GM12873 (cell line): Measurements from ENCODE around the gene CFAP74.

Source experiments
- CTCF ChIP-seq: IDR thresholded peaks from 2 replicates; pipeline ENCODE4 v1.5.1; 2012; ENCODE audit warnings: low read depth, mild to moderate bottlenecking, moderate library complexity, low read length, control low read depth; ENCODE audit not compliant: insufficient read depth; ENCODE audit errors: missing control alignments

The CFAP74 gene

DNA sequence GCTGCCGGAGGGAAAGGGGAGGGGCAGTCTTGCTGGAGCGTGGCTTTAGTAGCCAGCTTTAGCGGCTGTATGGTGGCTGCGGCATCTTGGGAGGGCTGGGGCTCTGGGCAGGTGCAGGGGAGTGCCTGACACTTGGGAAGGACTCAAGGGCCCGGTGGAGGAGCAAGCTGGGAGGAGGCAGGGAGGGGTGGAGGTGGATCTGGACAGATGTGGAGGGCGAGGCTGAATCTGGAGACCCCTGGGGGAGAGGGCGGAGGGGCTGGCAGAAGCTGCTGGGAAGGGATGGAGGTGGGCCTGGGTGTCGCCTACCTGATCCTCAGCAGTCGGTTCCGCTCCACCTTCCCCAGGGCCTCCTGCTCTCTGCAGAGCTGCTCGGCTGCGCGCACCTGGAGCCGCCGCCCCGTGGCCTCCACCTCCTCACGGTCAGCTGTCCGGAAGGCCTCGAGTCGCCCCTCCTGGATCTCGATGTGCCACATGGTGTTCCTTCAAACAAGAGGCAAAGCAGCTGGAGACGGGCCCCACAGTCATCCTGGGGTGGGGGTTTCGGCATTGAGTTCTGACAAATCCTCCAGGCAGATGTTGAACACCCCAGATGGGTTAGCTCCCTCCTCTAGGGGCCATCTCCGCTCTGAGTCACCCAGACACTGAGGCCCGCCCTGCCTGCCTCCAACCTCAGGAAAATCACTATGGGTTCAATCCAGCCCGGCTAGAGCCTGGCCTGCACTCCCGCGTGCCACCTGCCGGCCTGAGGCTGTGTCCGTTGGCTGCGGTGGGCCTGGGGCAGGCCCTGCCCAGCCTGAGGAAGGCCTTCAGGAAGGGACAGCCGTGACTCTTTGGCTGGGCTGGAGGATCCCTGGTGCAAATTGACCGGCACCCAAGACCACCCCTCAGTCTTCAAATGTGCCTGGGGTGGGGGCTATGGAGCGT lies 29.6 kb downstream of the CFAP74 start:
- no peak for TF ChIP-seq CTCF

- TF ChIP-seq CTCF = no peak
Measured at GRCh38 chr1:1972976-1973715, 30.4 kb downstream of the CFAP74 start.

- TF ChIP-seq CTCF = no peak
Measured at GRCh38 chr1:1971688-1972087, 31.9 kb downstream of the CFAP74 start.

DNA sequence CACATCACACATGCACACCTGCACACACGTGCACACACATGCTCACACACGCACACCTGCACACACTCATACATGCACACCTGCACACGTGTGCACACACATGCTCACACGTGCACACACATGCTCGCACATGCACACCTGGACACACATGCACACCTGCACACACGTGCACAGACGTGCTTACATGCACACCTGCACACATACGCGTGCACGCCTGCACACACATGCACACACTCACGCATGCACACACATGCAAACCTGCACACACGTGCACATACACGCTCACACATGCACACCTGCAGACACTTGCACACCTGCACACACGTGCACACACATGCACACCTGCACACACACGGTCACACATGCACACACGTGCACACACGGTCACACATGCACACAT lies 32.6 kb downstream of the CFAP74 start:
- TF ChIP-seq CTCF = no peak

DNA sequence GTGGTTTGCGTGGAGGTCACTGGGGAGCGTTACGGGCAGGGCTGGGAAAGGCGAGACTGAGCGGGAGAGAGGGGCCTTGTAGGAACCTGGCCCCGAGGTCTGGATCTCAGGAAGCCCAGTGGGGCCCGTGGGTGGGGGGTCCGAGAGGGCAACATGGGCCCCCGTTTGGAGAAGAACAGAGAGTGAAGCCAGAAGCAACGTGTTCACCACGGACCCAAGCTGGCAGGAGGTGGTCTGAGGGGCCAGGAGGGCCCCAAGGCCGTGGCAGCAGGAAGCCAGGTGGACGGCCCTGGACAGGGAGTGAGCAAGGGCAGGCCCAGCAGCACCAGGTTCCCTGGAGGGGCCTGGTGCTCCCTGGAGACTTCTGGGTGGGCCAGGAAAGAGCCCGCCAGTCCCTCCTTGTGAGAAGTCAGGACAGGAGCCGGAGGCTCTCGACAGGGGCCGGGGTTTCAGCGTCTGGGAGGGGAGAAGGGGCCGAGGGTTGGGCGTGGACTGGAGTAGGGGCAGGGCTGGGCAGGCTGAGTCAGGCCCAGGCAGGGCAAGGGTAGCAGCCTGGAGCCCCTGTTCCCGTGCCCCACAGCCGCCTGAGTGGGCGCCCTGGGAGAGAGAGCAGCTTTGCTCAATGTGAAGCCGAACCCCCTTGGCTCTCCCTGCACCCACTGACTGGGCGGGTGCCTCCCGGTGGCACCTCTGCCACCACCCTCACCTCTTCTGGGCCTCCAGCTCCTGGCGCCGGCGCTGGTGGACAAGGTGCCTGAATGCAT lies 33.5 kb downstream of the CFAP74 start:
- no peak for TF ChIP-seq CTCF

- no peak for TF ChIP-seq CTCF
Measured at GRCh38 chr1:1969505-1969900, 34.1 kb downstream of the CFAP74 start.

- TF ChIP-seq CTCF = no peak
Measured at GRCh38 chr1:1968767-1969504, 34.6 kb downstream of the CFAP74 start.
